Stimulated activated CD8-positive, alpha-beta memory T cell treated with anti-CD3 and anti-CD28 coated beads, Interleukin-15, amount 100 ng/mL, for 1 hour (primary cell): ENCODE measurements around the gene WASF2.
"Not testable (repeated sequence)": the region's sequence is repeated elsewhere in the genome, so short reads cannot be mapped to it uniquely, and the experiment has no call there.

Source experiments
- DNase-seq: peaks from one replicate; pipeline ENCODE4 v3.0.0-alpha.2; 2020; ENCODE audit warnings: low read depth

Gene WASF2

GRCh38 chr1:27489973-27490741 is at the start of gene WASF2:
Gene WASF2, minus strand, starts transcription at chr1:27490167. Its CDS starts 61,277 bp downstream, at chr1:27428890.
- peak; percentile 94 for DNase-seq

- DNase-seq: no peak
Measured at GRCh38 chr1:27538793-27539192, 48.8 kb upstream of the WASF2 start.

- DNase-seq: not testable (repeated sequence)
Measured at GRCh38 chr1:27538305-27538676, 48.3 kb upstream of the WASF2 start.

- DNase-seq: no peak
Measured at GRCh38 chr1:27536767-27537166, 46.8 kb upstream of the WASF2 start.

- no peak for DNase-seq
Measured at GRCh38 chr1:27536010-27536757, 46.2 kb upstream of the WASF2 start.

- DNase-seq: no peak
Measured at GRCh38 chr1:27535386-27535785, 45.4 kb upstream of the WASF2 start.

GRCh38 chr1:27531959-27532685 is 42.2 kb upstream of the WASF2 start:
- DNase-seq: no peak

GRCh38 chr1:27530192-27530591 is 40.2 kb upstream of the WASF2 start:
- no peak for DNase-seq

- no peak for DNase-seq
Measured at GRCh38 chr1:27529704-27530018, 39.7 kb upstream of the WASF2 start.

GRCh38 chr1:27528818-27529703 is 39.1 kb upstream of the WASF2 start:
- no peak for DNase-seq

GRCh38 chr1:27527890-27528817 is 38.2 kb upstream of the WASF2 start:
- no peak for DNase-seq

GRCh38 chr1:27527223-27527889 is 37.4 kb upstream of the WASF2 start:
- DNase-seq: no peak

- no peak for DNase-seq
Measured at GRCh38 chr1:27526569-27527222, 36.7 kb upstream of the WASF2 start.

- no peak for DNase-seq
Measured at GRCh38 chr1:27525296-27526272, 35.6 kb upstream of the WASF2 start.

- no peak for DNase-seq
Measured at GRCh38 chr1:27523337-27524020, 33.5 kb upstream of the WASF2 start.

GRCh38 chr1:27522432-27523336 is 32.7 kb upstream of the WASF2 start:
- no peak for DNase-seq
